Right lobe of liver (tissue), 4 donors: ENCODE data around the gene ADGRD1.

ENCODE experiments used
- POLR2A ChIP-seq: fragments of 450-650 bp; IDR thresholded peaks from one replicate; pipeline ENCODE4 v1.6.1; 2017; ENCODE audit warnings: antibody characterized with exemption, mild to moderate bottlenecking
- TF ChIP-seq, protein P1 (sequence below), 4 donors: fragments of 200-600 bp in 3 of 4; fragments of 450-650 bp in 1 of 4; IDR thresholded peaks; one replicate each; pipeline versions ENCODE4 v1.5.1 to v1.8.0; 2016 to 2022; ENCODE audit warnings: antibody characterized with exemption in 4 of 4, mild to moderate bottlenecking in 2 of 4
- donor health status: DM: no; HTN: no; CAD: no.
- donor health status: DM: no; HTN: no; CAD: no.
- donor health status: DM: no; HTN: yes; CAD: no.

DNA sequence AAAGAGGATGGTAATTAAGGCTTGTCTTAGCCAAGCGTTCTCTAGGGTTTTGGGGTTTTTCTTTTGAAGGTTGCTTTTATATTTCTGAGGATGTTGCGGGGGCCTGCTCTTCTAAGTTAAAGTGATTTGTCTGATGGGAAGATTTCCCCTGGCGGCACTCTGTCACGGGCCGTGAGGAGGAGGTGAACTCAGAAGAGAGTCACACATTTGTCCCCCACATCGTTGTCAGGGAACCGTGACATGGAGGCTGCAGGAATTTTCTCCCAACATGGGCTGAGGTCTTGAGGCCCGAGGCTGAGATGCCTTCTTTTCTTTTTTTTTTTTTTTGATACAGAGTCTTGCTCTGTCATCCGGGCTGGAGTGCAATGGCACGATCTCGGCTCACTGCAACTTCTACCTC, 71.5 kb downstream of the ADGRD1 start:
- TF ChIP-seq, protein P1, sequence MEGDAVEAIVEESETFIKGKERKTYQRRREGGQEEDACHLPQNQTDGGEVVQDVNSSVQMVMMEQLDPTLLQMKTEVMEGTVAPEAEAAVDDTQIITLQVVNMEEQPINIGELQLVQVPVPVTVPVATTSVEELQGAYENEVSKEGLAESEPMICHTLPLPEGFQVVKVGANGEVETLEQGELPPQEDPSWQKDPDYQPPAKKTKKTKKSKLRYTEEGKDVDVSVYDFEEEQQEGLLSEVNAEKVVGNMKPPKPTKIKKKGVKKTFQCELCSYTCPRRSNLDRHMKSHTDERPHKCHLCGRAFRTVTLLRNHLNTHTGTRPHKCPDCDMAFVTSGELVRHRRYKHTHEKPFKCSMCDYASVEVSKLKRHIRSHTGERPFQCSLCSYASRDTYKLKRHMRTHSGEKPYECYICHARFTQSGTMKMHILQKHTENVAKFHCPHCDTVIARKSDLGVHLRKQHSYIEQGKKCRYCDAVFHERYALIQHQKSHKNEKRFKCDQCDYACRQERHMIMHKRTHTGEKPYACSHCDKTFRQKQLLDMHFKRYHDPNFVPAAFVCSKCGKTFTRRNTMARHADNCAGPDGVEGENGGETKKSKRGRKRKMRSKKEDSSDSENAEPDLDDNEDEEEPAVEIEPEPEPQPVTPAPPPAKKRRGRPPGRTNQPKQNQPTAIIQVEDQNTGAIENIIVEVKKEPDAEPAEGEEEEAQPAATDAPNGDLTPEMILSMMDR (IDR thresholded peaks at IDR 0.05): no peak
- TF ChIP-seq POLR2A: no peak
